ENCODE results near the gene OR7C1. TPM values are rescaled to one million over a fixed set of nuclear protein-coding genes. Genes with fewer than 3 reads are reported as not detected.

Gene OR7C1
- total and polyA plus RNA-seq, 2 of the 8 experiments (the other 6 are each of a cell fraction or from before 2014, with no cell fraction given) = not detected

GRCh38 chr19:14804765-14805164, 30.2 kb downstream of the OR7C1 start (continued):
- TF ChIP-seq KDM1A (IDR thresholded peaks at IDR 0.05; ENCODE audit: borderline replicate concordance, low read length) = no peak
- TF ChIP-seq ZNF274 (IDR thresholded peaks at IDR 0.05; ENCODE audit: borderline replicate concordance, extremely low read depth, low read length) = no peak
- TF ChIP-seq EZH2 (IDR thresholded peaks at IDR 0.05; ENCODE audit: low read depth, low read length, severe bottlenecking) = no peak
- no peak for TF ChIP-seq SP2 (IDR thresholded peaks at IDR 0.05; ENCODE audit: low read length)

Measured in H1 (cell line).